Astrocyte (in vitro differentiated cells and primary cell): ENCODE measurements around the gene PRKCE. TPM values are rescaled to one million over a fixed set of nuclear protein-coding genes. Genes with fewer than 3 reads are reported as not detected.

ENCODE experiments used
- DNase-seq: peaks from one replicate; pipeline ENCODE4 v3.0.0-alpha.2; 2010; ENCODE audit warnings: low read depth
- FAIRE-seq: peaks from 2 replicates; lab custom pipeline; 2011; peaks lifted over from hg19 to GRCh38; lab: Jason Lieb, UNC
- H2AFZ ChIP-seq: 2 replicates; pipeline ENCODE4 v1.6.0; 2012; ENCODE audit warnings: low read depth, low read length, inconsistent platforms
- H3K27ac ChIP-seq: 2 replicates; pipeline ENCODE4 v1.5.1; 2011; ENCODE audit warnings: low read depth, low read length, inconsistent platforms
- H3K27me3 ChIP-seq: 2 replicates; pipeline ENCODE4 v1.6.0; 2011; ENCODE audit warnings: low read length, inconsistent platforms; ENCODE audit not compliant: insufficient read depth
- H3K36me3 ChIP-seq: 2 replicates; pipeline ENCODE4 v1.5.1; 2011; ENCODE audit warnings: low read length, inconsistent platforms; ENCODE audit not compliant: insufficient read depth
- H3K4me1 ChIP-seq: 2 replicates; pipeline ENCODE4 v1.5.1; 2011; ENCODE audit warnings: low read length, inconsistent platforms; ENCODE audit not compliant: insufficient read depth
- H3K4me2 ChIP-seq: 2 replicates; pipeline ENCODE4 v1.6.0; 2012; ENCODE audit warnings: low read length, inconsistent platforms
- H3K4me3 ChIP-seq: 2 replicates; pipeline ENCODE4 v1.5.1; 2011; ENCODE audit warnings: low read depth, mild to moderate bottlenecking, low read length, inconsistent platforms; ENCODE audit not compliant: insufficient read depth
- H3K79me2 ChIP-seq: 2 replicates; pipeline ENCODE4 v1.6.0; 2012; ENCODE audit warnings: mild to moderate bottlenecking, low read length, inconsistent platforms; ENCODE audit not compliant: insufficient read depth
- H3K9ac ChIP-seq: 2 replicates; pipeline ENCODE4 v1.6.0; 2012; ENCODE audit warnings: mild to moderate bottlenecking, low read length, inconsistent platforms
- H3K9me3 ChIP-seq: 2 replicates; pipeline ENCODE4 v1.5.1; 2012; ENCODE audit warnings: low read depth, mild to moderate bottlenecking, low read length, inconsistent platforms; ENCODE audit not compliant: insufficient read depth
- H4K20me1 ChIP-seq: 2 replicates; pipeline ENCODE4 v1.6.0; 2012; ENCODE audit warnings: low read length, inconsistent platforms; ENCODE audit not compliant: insufficient read depth
- H3K27ac Mint-ChIP-seq: one replicate; pipeline ENCODE4 v1.8.0; 2021; ENCODE audit warnings: mild to moderate bottlenecking, mixed read lengths; ENCODE audit not compliant: unreplicated experiment
- H3K27me3 Mint-ChIP-seq: one replicate; pipeline ENCODE4 v1.8.0; 2021; ENCODE audit warnings: low read depth, mixed read lengths; ENCODE audit not compliant: unreplicated experiment
- H3K36me3 Mint-ChIP-seq: one replicate; pipeline ENCODE4 v1.8.0; 2021; ENCODE audit warnings: low read depth, mixed read lengths; ENCODE audit not compliant: unreplicated experiment
- H3K4me1 Mint-ChIP-seq: one replicate; pipeline ENCODE4 v1.8.0; 2021; ENCODE audit warnings: low read depth, mixed read lengths; ENCODE audit not compliant: unreplicated experiment
- H3K4me3 Mint-ChIP-seq: one replicate; pipeline ENCODE4 v1.8.0; 2021; ENCODE audit warnings: mild to moderate bottlenecking, moderate library complexity, mixed read lengths; ENCODE audit not compliant: unreplicated experiment
- H3K9me3 Mint-ChIP-seq: one replicate; pipeline ENCODE4 v1.8.0; 2021; ENCODE audit warnings: mild to moderate bottlenecking, mixed read lengths; ENCODE audit not compliant: unreplicated experiment
- EZH2 ChIP-seq: IDR thresholded peaks from 2 replicates; pipeline ENCODE4 v1.6.1; 2012; ENCODE audit warnings: mild to moderate bottlenecking, low read length, inconsistent platforms; ENCODE audit not compliant: insufficient read depth
- total RNA-seq: library from RNA; stranded (reverse); gene quantifications from 2 replicates; pipeline ENCODE4 v1.2.1, GENCODE V29; 2021
- TF ChIP-seq, protein P1 (sequence below): IDR thresholded peaks from 2 replicates; pipeline ENCODE4 v1.5.1; 2011; ENCODE audit warnings: low read depth, mild to moderate bottlenecking, inconsistent platforms, low read length, moderate library complexity; ENCODE audit not compliant: insufficient read depth

PRKCE gene
- total RNA-seq, 1 donor from 2014 or later = 12.8 TPM

GRCh38 chr2:45664635-45665261 is 13.3 kb downstream of the PRKCE start:
- Histone ChIP-seq H3K4me1 (peaks cover 12% of the 10 kb centered on the region), H3K27ac (no peak overlapping the region), H3K9ac (no peak overlapping the region), H3K9me3 (no peaks in the 10 kb centered on the region), H4K20me1 (peaks cover 9% of the 10 kb centered on the region), H3K4me2 (no peak overlapping the region), H3K4me3 (no peak overlapping the region), H2AFZ (no peak overlapping the region), H3K36me3 (no peaks in the 10 kb centered on the region), H3K79me2 (peaks cover 8% of the 10 kb centered on the region), H3K27me3 (no peaks in the 10 kb centered on the region)
- TF ChIP-seq, protein P1, sequence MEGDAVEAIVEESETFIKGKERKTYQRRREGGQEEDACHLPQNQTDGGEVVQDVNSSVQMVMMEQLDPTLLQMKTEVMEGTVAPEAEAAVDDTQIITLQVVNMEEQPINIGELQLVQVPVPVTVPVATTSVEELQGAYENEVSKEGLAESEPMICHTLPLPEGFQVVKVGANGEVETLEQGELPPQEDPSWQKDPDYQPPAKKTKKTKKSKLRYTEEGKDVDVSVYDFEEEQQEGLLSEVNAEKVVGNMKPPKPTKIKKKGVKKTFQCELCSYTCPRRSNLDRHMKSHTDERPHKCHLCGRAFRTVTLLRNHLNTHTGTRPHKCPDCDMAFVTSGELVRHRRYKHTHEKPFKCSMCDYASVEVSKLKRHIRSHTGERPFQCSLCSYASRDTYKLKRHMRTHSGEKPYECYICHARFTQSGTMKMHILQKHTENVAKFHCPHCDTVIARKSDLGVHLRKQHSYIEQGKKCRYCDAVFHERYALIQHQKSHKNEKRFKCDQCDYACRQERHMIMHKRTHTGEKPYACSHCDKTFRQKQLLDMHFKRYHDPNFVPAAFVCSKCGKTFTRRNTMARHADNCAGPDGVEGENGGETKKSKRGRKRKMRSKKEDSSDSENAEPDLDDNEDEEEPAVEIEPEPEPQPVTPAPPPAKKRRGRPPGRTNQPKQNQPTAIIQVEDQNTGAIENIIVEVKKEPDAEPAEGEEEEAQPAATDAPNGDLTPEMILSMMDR = no peak
- TF ChIP-seq EZH2 = no peak
- DNase-seq = no peak
- Mint-ChIP-seq H3K36me3 (no peaks in the 10 kb centered on the region), H3K9me3 (no peaks in the 10 kb centered on the region), H3K4me3 (no peak overlapping the region), H3K27ac (no peak overlapping the region), H3K27me3 (no peaks in the 10 kb centered on the region), H3K4me1 (peaks cover 7% of the 10 kb centered on the region)
- FAIRE-seq = no peak

DNA sequence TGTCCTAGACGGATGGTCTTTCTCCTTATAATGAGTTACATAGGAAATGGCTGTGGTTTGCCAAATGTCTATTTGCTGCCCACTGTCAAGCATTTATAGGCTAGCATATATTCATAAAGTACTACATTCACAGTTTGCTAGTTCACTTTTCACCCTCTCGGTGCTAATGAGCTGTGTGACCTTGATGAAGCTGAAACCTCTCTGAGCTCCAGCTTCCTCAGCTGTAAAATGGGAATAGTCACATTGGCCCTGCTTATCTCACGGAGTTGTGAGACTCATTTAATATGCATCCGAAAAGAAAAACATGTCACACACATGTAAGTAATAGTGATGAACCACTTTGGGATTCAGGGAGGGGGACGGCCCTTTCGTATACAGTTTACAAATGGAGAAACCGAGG is 17.0 kb downstream of the PRKCE start:
- peaks cover 8% of the 10 kb centered on the region for H3K79me2 ChIP-seq

More for the DNA sequence above, 17.0 kb downstream of the PRKCE start:
- Histone ChIP-seq H3K4me2 (peak overlapping the region; percentile 44), H3K36me3 (no peaks in the 10 kb centered on the region), H3K4me1 (peaks cover 12% of the 10 kb centered on the region), H2AFZ (peak overlapping the region; percentile 32), H3K9me3 (no peaks in the 10 kb centered on the region), H4K20me1 (peaks cover 9% of the 10 kb centered on the region), H3K27ac (peak overlapping the region; percentile 28), H3K4me3 (no peak overlapping the region), H3K9ac (peak overlapping the region; percentile 58), H3K27me3 (no peaks in the 10 kb centered on the region)
- Mint-ChIP-seq H3K4me1 (peaks cover 7% of the 10 kb centered on the region), H3K27ac (no peak overlapping the region), H3K9me3 (no peaks in the 10 kb centered on the region), H3K36me3 (no peaks in the 10 kb centered on the region), H3K27me3 (no peaks in the 10 kb centered on the region), H3K4me3 (no peak overlapping the region)
- FAIRE-seq (no peak), DNase-seq (no peak)
- TF ChIP-seq, protein P1 = no peak
- TF ChIP-seq EZH2 = no peak
